Amniotic stem cell (primary cell): ENCODE measurements around the gene NOX5.

Source experiments
- DNase-seq: peaks from one replicate; lab custom pipeline; 2025; lab: John Stamatoyannopoulos, UW

NOX5 gene

DNA sequence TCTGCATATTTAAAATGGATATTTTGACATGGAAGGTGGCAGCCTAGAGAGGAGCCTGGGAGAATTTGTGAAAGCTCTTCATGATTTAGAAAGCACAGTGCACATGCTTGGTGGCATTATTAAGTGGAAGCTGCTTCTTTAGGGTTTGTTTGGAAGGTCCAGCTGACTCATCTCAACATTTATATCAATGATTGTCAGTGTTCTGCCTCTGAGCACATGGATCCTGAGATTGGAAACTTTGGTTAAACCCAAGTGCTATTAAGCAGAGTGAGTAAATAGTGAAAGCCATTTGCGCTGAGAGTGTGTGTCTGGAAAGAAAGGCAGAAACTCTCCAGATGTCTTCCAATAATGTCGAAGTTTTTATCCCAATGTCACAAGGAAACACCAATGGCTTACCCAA, 7.4 kb downstream of the NOX5 start:
- no peak for DNase-seq

DNA sequence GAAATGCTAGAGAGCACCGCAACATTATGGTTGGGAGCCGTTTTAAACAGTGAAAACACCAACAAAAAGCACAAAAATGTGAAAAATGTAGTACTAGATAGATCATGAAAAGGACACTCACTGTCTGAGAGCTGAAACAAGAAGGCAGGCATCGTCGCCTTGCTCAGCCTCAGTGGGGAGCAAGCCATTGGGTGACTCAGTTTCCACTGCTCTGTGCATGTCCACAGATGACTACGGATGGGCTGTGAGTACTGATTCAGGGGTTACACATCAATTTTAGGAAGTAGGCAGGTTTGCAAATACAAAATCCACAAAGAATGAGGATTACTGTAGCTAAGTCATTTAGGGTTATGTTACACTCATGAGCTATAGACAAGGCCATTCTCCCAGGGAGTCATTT, 10.8 kb downstream of the NOX5 start:
- DNase-seq: no peak

DNA sequence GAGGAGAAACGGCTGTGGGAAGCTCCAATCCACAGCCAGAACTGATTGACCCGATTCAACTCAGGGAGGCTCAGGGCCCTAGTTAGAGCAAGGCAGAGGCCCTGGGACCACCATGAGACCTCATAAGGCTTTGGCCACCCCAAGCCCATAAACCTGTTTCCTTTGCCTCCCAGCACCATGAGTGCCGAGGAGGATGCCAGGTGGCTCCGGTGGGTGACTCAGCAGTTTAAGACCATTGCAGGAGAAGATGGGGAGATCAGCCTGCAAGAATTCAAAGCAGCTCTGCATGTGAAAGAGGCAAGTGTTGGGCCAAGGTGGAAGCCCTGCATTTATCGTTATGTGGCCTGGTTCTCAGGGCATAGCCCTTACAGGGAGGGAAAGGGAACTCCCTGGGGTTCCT, 11.9 kb downstream of the NOX5 start:
- DNase-seq: no peak

- DNase-seq: no peak
Observed at GRCh38 chr15:69027976-69028518, 13.6 kb downstream of the NOX5 start.

GRCh38 chr15:69031013-69032001, 16.8 kb downstream of the NOX5 start:
- no peak for DNase-seq

DNA sequence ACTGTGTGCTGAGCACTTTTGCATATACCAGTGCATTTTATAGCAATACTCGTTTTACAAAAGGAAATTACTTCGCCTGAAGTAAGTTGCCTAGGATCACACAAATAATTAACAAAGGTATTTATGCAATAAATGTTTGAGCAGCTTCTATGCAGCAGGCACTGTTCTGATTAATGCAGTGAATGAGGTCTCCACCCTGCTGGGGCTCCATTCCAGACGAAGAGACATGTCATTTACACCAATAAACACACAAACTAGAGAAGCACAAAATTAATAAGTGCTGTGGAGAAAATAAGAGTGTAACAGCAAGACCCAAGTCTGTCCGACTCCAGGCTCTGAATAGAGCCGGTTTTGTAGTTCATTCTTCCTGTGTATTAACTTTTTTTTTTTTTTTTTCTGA, 17.5 kb downstream of the NOX5 start:
- no peak for DNase-seq

DNA sequence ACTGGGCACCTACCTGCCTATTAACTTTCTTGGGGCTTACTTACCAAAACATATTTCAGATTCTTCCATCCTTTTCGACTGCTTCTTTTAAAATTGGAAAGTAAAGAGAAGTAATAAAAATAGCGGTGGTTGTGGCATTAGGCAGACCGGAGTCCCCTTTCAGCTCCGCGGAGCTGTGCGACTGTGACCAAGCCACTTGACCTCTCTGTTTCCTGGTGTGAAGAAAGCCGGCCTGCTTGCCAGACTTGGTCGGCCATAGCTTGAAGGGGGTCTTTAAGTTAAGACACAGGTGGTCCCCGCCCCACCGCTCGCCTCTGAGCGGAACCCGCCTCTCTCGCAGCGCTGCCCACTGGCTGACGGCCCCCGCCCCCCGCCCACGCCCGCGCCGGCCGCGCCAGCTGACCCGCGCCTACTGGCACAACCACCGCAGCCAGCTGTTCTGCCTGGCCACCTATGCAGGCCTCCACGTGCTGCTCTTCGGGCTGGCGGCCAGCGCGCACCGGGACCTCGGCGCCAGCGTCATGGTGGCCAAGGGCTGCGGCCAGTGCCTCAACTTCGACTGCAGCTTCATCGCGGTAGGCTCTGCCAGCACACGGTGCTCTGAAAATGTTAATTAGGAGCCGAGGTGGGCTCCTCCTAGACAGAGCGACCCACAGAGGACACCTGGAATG, 18.3 kb downstream of the NOX5 start:
- DNase-seq: no peak

DNA sequence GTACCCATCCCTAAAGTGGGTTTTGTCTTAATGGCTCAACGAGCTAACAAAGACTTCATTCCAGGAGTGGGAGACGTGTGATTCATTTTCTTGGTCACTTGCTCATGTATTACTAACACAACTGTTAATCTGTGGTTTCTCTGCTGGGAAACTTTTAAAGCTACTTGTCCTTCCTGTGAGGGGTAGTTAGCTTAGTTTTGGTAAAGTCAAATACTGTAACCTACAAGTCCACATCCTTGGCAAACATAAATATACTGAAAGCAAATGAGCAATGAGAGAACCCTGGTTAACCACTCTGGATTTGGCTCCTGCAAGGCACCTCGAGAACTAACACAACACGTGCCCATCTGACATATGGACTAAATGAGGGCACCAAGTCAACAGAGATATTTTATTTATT, 19.9 kb downstream of the NOX5 start:
- no peak for DNase-seq

GRCh38 chr15:69035205-69035917, 20.9 kb downstream of the NOX5 start:
- DNase-seq: no peak

DNA sequence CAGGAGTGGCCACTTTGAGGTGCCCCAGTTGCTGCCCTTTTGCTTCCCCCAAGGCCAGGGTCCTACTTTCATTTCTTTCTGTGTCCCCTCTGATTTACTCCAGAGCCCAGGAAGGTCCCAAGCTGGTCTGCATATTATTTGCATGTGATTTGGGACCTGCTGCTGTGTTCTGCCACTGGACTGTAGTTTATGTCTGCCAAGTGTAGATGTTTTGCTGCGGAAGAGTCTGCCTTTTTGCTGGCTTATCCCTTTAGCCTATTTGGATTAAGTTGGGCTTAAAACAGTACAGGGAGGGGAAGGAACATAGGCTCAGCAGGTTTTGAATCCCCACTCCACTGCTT, 21.4 kb downstream of the NOX5 start:
- no peak for DNase-seq

DNA sequence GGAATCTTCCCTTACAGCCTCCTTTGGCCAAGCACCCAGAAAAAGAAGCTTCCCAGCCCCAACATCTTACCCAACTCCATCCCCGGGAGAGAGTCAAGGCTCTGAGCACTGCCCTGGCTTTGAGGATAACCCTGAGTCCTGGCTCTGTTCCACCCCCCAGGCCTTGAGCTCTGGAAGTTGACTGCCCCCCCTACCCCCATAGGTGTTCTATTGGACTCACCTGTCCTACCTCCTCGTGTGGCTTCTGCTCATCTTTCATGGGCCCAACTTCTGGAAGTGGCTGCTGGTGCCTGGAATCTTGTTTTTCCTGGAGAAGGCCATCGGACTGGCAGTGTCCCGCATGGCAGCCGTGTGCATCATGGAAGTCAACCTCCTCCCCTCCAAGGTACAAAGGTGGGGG, 22.3 kb downstream of the NOX5 start:
- DNase-seq: no peak

- no peak for DNase-seq
Observed at GRCh38 chr15:69037482-69037881, 23.0 kb downstream of the NOX5 start.

DNA sequence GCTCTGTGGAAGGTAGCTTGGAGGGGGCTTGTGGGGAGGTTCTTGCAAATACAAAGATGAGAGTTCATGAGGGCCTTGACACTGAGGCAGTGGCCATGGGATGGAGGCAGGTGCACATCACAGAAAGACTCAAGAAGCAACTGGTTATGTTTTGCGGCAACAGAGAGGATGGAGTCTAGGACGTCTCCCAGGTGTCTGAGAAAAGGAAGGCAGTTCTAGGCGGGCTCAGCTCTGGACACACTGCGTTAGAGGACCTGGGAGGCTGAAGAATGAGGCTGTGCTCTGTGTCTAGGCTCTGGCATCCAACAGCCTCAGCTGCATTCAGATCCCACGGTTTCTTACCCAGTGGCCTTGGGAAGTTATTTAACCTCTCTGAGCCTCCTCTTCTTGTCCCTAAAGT, 23.5 kb downstream of the NOX5 start:
- no peak for DNase-seq

- DNase-seq: no peak
Observed at GRCh38 chr15:69038508-69038907, 24.0 kb downstream of the NOX5 start.

DNA sequence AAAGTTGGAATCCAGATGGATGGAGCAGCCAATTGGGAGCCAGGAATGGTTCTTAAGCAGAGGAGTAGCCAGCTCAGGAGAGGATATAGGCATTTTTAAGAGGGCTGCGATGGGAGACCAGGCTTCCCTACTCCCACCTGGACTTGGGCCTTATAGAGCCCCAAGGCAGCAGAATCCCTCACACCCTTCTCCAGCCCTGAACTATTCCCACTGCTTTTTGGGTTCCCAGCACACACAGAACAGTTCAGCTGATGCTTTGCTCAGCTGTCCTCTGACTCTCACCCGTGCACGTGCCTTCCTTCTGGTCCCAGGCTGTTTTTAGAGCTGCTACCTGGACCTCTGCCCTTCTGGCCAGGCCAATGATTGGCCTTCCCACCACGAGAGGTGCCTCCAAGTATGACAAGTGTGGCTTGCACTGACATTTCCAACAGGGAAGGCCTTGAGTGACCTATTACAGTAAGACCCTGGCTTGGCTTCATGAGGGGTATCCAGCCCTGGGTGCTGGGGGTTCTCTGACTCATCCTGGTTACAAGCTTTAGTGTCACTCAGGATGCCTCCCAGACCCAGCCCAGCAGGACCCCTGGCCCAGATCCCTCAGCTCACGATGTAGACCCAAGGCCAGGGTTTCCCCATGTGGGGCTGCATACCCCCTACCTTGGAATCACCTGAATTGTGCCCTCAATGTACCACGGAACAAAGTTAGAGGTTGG, 25.2 kb downstream of the NOX5 start:
- DNase-seq: no peak

DNA sequence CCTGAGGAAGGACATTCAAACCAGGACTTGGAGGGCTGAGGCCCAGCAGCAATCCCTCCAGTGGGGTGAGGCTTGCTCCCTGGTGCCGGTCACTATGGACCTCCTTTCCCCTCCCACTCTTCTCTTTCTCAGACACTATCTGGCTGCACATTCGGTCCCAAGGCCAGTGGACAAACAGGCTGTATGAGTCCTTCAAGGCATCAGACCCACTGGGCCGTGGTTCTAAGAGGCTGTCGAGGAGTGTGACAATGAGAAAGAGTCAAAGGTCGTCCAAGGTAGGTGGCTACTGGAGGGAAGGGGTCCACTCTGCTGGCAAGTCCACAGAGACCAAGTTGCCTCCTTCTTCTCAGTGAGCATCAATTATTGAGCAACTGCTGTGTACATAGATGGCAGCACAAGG, 28.0 kb downstream of the NOX5 start:
- DNase-seq: no peak

GRCh38 chr15:69045802-69046201, 31.3 kb downstream of the NOX5 start:
- no peak for DNase-seq

GRCh38 chr15:69046781-69047180, 32.3 kb downstream of the NOX5 start:
- no peak for DNase-seq

GRCh38 chr15:69049976-69050375, 35.5 kb downstream of the NOX5 start:
- DNase-seq: no peak

DNA sequence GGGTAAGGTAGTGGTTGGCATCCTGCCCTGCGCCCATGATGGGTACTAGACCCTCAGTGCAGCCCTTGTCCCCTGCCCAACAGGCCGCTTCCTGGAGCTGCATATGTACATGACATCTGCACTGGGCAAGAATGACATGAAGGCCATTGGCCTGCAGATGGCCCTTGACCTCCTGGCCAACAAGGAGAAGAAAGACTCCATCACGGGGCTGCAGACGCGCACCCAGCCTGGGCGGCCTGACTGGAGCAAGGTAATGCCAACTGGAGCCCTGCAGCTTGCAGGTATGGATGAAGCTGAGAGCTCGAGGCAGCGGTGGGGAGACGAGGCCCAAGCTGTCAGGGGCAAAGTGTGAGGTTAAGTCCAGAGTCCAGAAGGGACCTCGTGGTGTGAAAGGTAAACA, 40.8 kb downstream of the NOX5 start:
- no peak for DNase-seq

- DNase-seq: no peak
Observed at GRCh38 chr15:69056365-69056764, 41.9 kb downstream of the NOX5 start.
